Smooth muscle cell (in vitro differentiated cells): ENCODE results near the gene VCAN. TPM values are rescaled to one million over a fixed set of nuclear protein-coding genes. Genes with fewer than 3 reads are reported as not detected.

ENCODE experiments used
- DNase-seq: peaks from one replicate; lab custom pipeline; 2025; ENCODE audit not compliant: unreplicated experiment; lab: John Stamatoyannopoulos, UW
- H2AFZ ChIP-seq: fragments of 200-600 bp; sonication (generic); 2 replicates; pipeline ENCODE4 v1.6.0; 2016; ENCODE audit warnings: antibody characterized with exemption, low read depth, mild to moderate bottlenecking
- H3F3A ChIP-seq: fragments of 200-600 bp; sonication (generic); 2 replicates; pipeline ENCODE4 v1.6.0; 2017; ENCODE audit warnings: antibody characterized with exemption, low read depth
- H3K27ac ChIP-seq: fragments of 200-600 bp; sonication (generic); 2 replicates; pipeline ENCODE4 v1.5.1; 2016; ENCODE audit warnings: low read depth, mild to moderate bottlenecking
- H3K27me3 ChIP-seq: fragments of 200-600 bp; sonication (generic); 2 replicates; pipeline ENCODE4 v1.6.1; 2016; ENCODE audit warnings: low read depth, mild to moderate bottlenecking
- H3K36me3 ChIP-seq: fragments of 200-600 bp; sonication (generic); 2 replicates; pipeline ENCODE4 v1.5.1; 2016; ENCODE audit warnings: low read depth
- H3K4me1 ChIP-seq: fragments of 200-600 bp; sonication (generic); 2 replicates; pipeline ENCODE4 v1.5.1; 2016; ENCODE audit warnings: low read depth
- H3K4me2 ChIP-seq: fragments of 200-600 bp; sonication (generic); 2 replicates; pipeline ENCODE4 v1.6.0; 2016; ENCODE audit warnings: mild to moderate bottlenecking
- H3K4me3 ChIP-seq: fragments of 200-600 bp; sonication (generic); 2 replicates; pipeline ENCODE4 v1.5.1; 2016; ENCODE audit warnings: mild to moderate bottlenecking
- H3K79me2 ChIP-seq: fragments of 200-600 bp; sonication (generic); 2 replicates; pipeline ENCODE4 v1.6.0; 2016; ENCODE audit warnings: low read depth, mild to moderate bottlenecking
- H3K9ac ChIP-seq: fragments of 200-600 bp; sonication (generic); 2 replicates; pipeline ENCODE4 v1.6.0; 2016; ENCODE audit warnings: low read depth
- H3K9me3 ChIP-seq: fragments of 200-600 bp; sonication (generic); replicated peaks from 2 replicates; pipeline ENCODE4 v1.5.1; 2016; ENCODE audit warnings: low read depth
- H4K20me1 ChIP-seq: fragments of 200-600 bp; sonication (generic); 2 replicates; pipeline ENCODE4 v1.6.0; 2016; ENCODE audit warnings: low read depth
- WGBS: methylation state at CpG from one replicate; pipeline ENCODE4 v1.1.7; 2016; ENCODE audit warnings: low lambda C conversion rate; 5-methylcytosine and 5-hydroxymethylcytosine counted together
- polyA plus RNA-seq: library from polyadenylated mRNA; unstranded; fragments of >200 nt; fragmentation: Nextera tagmentation; extraction: Ambion mirVana; gene quantifications from 2 replicates; pipeline ENCODE4 v1.2.1, GENCODE V29; 2016
- total RNA-seq: library from RNA; depleted of rRNA; stranded (reverse); fragments of >200 nt; gene quantifications from 2 replicates; pipeline ENCODE4 v1.2.3, GENCODE V29; 2014
- TF ChIP-seq, protein P1 (sequence below): fragments of 200-600 bp; sonication (generic); IDR thresholded peaks from 2 replicates; pipeline ENCODE4 v1.5.1; 2017; ENCODE audit warnings: borderline replicate concordance, mild to moderate bottlenecking, antibody characterized with exemption; ENCODE audit not compliant: insufficient read depth, poor library complexity, severe bottlenecking

Gene VCAN
- total and polyA plus RNA-seq, 2 experiments from 2014 or later = 702 to 2,724 TPM

GRCh38 chr5:83595217-83595616, 123.7 kb downstream of the VCAN start:
- no peak overlapping the region for H3K27ac ChIP-seq
- no peak overlapping the region for H3K4me3 ChIP-seq
- no peak overlapping the region for H3K9ac ChIP-seq
- H3K79me2 ChIP-seq = no peaks in the 10 kb centered on the region
- over 99% methylated on average over 3 of the region's 3 CpGs for WGBS
- no peak overlapping the region for H3K4me2 ChIP-seq
- no peaks in the 10 kb centered on the region for H3K4me1 ChIP-seq
- H3F3A ChIP-seq = no peaks in the 10 kb centered on the region
- H3K9me3 ChIP-seq = no peaks in the 10 kb centered on the region
- no peaks in the 10 kb centered on the region for H4K20me1 ChIP-seq
- no peaks in the 10 kb centered on the region for H3K36me3 ChIP-seq
- no peaks in the 10 kb centered on the region for H3K27me3 ChIP-seq
- H2AFZ ChIP-seq = no peak overlapping the region
- TF ChIP-seq, protein P1, sequence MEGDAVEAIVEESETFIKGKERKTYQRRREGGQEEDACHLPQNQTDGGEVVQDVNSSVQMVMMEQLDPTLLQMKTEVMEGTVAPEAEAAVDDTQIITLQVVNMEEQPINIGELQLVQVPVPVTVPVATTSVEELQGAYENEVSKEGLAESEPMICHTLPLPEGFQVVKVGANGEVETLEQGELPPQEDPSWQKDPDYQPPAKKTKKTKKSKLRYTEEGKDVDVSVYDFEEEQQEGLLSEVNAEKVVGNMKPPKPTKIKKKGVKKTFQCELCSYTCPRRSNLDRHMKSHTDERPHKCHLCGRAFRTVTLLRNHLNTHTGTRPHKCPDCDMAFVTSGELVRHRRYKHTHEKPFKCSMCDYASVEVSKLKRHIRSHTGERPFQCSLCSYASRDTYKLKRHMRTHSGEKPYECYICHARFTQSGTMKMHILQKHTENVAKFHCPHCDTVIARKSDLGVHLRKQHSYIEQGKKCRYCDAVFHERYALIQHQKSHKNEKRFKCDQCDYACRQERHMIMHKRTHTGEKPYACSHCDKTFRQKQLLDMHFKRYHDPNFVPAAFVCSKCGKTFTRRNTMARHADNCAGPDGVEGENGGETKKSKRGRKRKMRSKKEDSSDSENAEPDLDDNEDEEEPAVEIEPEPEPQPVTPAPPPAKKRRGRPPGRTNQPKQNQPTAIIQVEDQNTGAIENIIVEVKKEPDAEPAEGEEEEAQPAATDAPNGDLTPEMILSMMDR = no peak
- no peak for DNase-seq

GRCh38 chr5:83608122-83608521, 136.6 kb downstream of the VCAN start:
- Histone ChIP-seq H3K27ac (no peak overlapping the region), H4K20me1 (no peaks in the 10 kb centered on the region), H3K4me2 (no peak overlapping the region), H3K36me3 (no peaks in the 10 kb centered on the region), H2AFZ (no peak overlapping the region), H3K4me1 (peaks cover 3% of the 10 kb centered on the region), H3K9me3 (no peaks in the 10 kb centered on the region), H3K9ac (no peak overlapping the region), H3K4me3 (no peak overlapping the region), H3K79me2 (no peaks in the 10 kb centered on the region), H3K27me3 (no peaks in the 10 kb centered on the region), H3F3A (no peaks in the 10 kb centered on the region)
- DNase-seq = no peak
- WGBS = 4% methylated on average over 3 of the region's 3 CpGs
- TF ChIP-seq, protein P1 = peak; percentile 60

DNA sequence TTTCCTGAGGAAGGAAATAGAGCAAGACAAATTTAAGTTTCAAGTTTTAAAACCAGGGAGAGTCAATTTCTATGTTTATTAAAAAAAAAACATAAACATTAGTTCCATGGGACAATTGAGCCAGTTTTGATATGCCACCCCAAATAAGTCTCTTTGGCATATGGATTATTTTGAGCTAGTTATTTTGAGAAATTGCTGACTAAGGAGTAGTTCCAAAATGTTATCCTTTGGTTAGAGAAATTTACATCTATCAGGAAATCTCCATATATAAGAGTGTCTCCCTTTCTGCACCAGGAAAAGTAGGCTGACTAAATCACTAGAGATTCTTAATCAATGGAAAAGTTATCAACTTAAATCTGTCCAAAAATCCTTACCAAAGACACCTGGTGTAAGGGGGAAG, 143.3 kb downstream of the VCAN start:
- Histone ChIP-seq H3K4me1 (peaks cover 12% of the 10 kb centered on the region), H3K27me3 (no peaks in the 10 kb centered on the region), H3K4me2 (no peak overlapping the region), H3K9ac (no peak overlapping the region), H2AFZ (no peak overlapping the region), H3K36me3 (peaks cover 6% of the 10 kb centered on the region), H3K4me3 (no peak overlapping the region), H3K27ac (no peak overlapping the region), H3K79me2 (no peaks in the 10 kb centered on the region), H3F3A (peaks cover 6% of the 10 kb centered on the region), H4K20me1 (no peaks in the 10 kb centered on the region), H3K9me3 (no peaks in the 10 kb centered on the region)
- TF ChIP-seq, protein P1 = no peak
- DNase-seq = no peak

DNA sequence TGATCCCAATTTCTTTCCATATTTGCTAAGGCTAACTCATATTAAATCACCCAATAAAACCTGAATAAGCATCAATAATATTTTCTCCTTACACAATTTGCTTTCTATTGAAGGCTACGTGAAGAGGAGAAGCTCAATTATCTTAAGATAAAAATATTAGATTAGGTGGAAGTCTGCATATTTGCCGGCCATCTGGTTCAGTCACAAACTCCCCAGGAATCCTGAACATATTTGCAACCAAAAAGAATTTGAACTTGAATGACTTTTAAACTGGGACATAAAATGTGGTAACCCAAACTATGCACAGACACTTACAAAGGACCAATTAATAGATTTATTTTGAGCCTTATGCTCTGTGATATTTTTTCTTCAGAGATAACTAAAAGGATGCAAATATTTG, 156.8 kb downstream of the VCAN start:
- H3K9me3 ChIP-seq = no peaks in the 10 kb centered on the region
- DNase-seq = no peak
- TF ChIP-seq, protein P1 = no peak
- H3K27ac ChIP-seq = peak overlapping the region; percentile 9
- no peaks in the 10 kb centered on the region for H3K27me3 ChIP-seq
- WGBS = 5% methylated on average over 2 of the region's 2 CpGs
- H3K4me3 ChIP-seq = no peak overlapping the region
- no peak overlapping the region for H3K9ac ChIP-seq
- no peaks in the 10 kb centered on the region for H4K20me1 ChIP-seq
- no peak overlapping the region for H2AFZ ChIP-seq
- peaks cover 16% of the 10 kb centered on the region for H3K4me1 ChIP-seq
- peak overlapping the region; percentile 55 for H3K4me2 ChIP-seq
- H3K79me2 ChIP-seq = no peaks in the 10 kb centered on the region
- H3K36me3 ChIP-seq = no peaks in the 10 kb centered on the region
- H3F3A ChIP-seq = peaks cover 6% of the 10 kb centered on the region
